Endothelial cell of umbilical vein (primary cell): ENCODE measurements around the gene ZNF407. TPM values are rescaled to one million over a fixed set of nuclear protein-coding genes. Genes with fewer than 3 reads are reported as not detected.

Experiments used
- BruUV-seq: library from RNA; stranded (reverse); fragments of 400-500 nt; replicated peaks from 2 replicates; lab custom pipeline; 2021; lab: Mats Ljungman, UMichigan
- CTCF ChIA-PET: fragments of 300-600, 350-600 bp; sonication (Branson Sonifier 250); formaldehyde crosslinking; loops from one replicate; lab custom pipeline; 2021; ENCODE audit warnings: antibody characterized with exemption, inconsistent platforms; lab: Charles Lee
- POLR2A ChIA-PET: fragments of 300-600, 350-600 bp; sonication (Branson Sonifier 250); formaldehyde crosslinking; loops from one replicate; lab custom pipeline; 2021; ENCODE audit warnings: antibody characterized with exemption, inconsistent platforms; lab: Charles Lee
- DNase-seq: peaks from one replicate; pipeline ENCODE4 v3.0.0-alpha.2; 2011; ENCODE audit warnings: low read depth, low spot score
- FAIRE-seq: peaks from 2 replicates; lab custom pipeline; 2011; peaks lifted over from hg19 to GRCh38; lab: Jason Lieb, UNC
- H2AFZ ChIP-seq: 2 replicates; pipeline ENCODE4 v1.6.0; 2012; ENCODE audit warnings: low read depth, low read length, control low read depth, inconsistent platforms
- H3K27ac ChIP-seq: 2 replicates; pipeline ENCODE4 v1.5.1; 2011; ENCODE audit warnings: low read depth, mild to moderate bottlenecking, control low read depth, low read length, moderate library complexity; ENCODE audit not compliant: insufficient read depth
- H3K27me3 ChIP-seq, 2 experiments: 2 replicates each; pipeline versions ENCODE4 v1.6.0 to v1.6.1; 2011; ENCODE audit warnings: low read length in 2 of 2, mixed read lengths in 1 of 2; ENCODE audit not compliant: control insufficient read depth in 2 of 2, insufficient read depth in 2 of 2
- H3K36me3 ChIP-seq, 2 experiments: 2 replicates in 1 of 2; 3 replicates in 1 of 2; pipeline ENCODE4 v1.5.1; 2011; ENCODE audit warnings: low read length in 2 of 2, mild to moderate bottlenecking in 1 of 2, moderate library complexity in 1 of 2; ENCODE audit not compliant: control insufficient read depth in 2 of 2, insufficient read depth in 2 of 2; ENCODE audit errors: extremely low read depth in 1 of 2
- H3K4me1 ChIP-seq: 3 replicates; pipeline ENCODE4 v1.5.1; 2011; ENCODE audit warnings: mild to moderate bottlenecking, low read length; ENCODE audit not compliant: control insufficient read depth, insufficient read depth; ENCODE audit errors: extremely low read depth
- H3K4me2 ChIP-seq: 2 replicates; pipeline ENCODE4 v1.6.1; 2011; ENCODE audit warnings: low read length, control low read depth, mixed read lengths; ENCODE audit not compliant: insufficient read depth
- H3K4me3 ChIP-seq, 3 experiments: fragments of 200-600 bp in 1 of 3; sonication (generic), shearing (Covaris generic) in 1 of 3; replicated peaks in 1 of 3; 2 replicates each; pipeline ENCODE4 v1.5.1; 2011 to 2016; ENCODE audit warnings: control low read depth in 3 of 3, low read length in 3 of 3, mild to moderate bottlenecking in 2 of 3, inconsistent platforms in 1 of 3, low read depth in 1 of 3, moderate library complexity in 1 of 3; ENCODE audit not compliant: insufficient read depth in 1 of 3
- H3K79me2 ChIP-seq: 2 replicates; pipeline ENCODE4 v1.6.0; 2012; ENCODE audit warnings: low read length, inconsistent platforms; ENCODE audit not compliant: control insufficient read depth, insufficient read depth
- H3K9ac ChIP-seq: replicated peaks from 2 replicates; pipeline ENCODE3; 2011; ENCODE audit warnings: low read length, control low read depth; ENCODE audit not compliant: insufficient read depth; ENCODE audit errors: extremely low read depth
- H3K9me1 ChIP-seq: replicated peaks from 3 replicates; pipeline ENCODE4 v1.6.0; 2011; ENCODE audit warnings: mild to moderate bottlenecking, low read length; ENCODE audit not compliant: control insufficient read depth, insufficient read depth; ENCODE audit errors: extremely low read depth
- H3K9me3 ChIP-seq: replicated peaks from 2 replicates; pipeline ENCODE4 v1.5.1; 2012; ENCODE audit warnings: low read length, inconsistent platforms; ENCODE audit not compliant: control insufficient read depth, insufficient read depth
- H4K20me1 ChIP-seq: replicated peaks from 2 replicates; pipeline ENCODE3; 2011; ENCODE audit warnings: mild to moderate bottlenecking, low read length; ENCODE audit not compliant: control insufficient read depth, insufficient read depth; ENCODE audit errors: extremely low read depth
- CTCF ChIP-seq, 2 donors: IDR thresholded peaks; 1 replicate in 1 of 2; 2 replicates in 1 of 2; pipeline ENCODE4 v1.5.1; 2011; ENCODE audit warnings: low read length in 2 of 2, mild to moderate bottlenecking in 2 of 2, moderate library complexity in 2 of 2, control low read depth in 1 of 2, inconsistent platforms in 1 of 2, low read depth in 1 of 2; ENCODE audit not compliant: insufficient read depth in 1 of 2; ENCODE audit errors: extremely low read depth in 1 of 2
- EZH2 ChIP-seq: IDR thresholded peaks from 2 replicates; pipeline ENCODE4 v1.6.1; 2012; ENCODE audit warnings: borderline replicate concordance, low read depth, mild to moderate bottlenecking, moderate library complexity, low read length, inconsistent platforms; ENCODE audit not compliant: severe bottlenecking
- FOS ChIP-seq: IDR thresholded peaks from 2 replicates; pipeline ENCODE4 v1.6.1; 2011; ENCODE audit warnings: mild to moderate bottlenecking, low read length, moderate library complexity, borderline replicate concordance; ENCODE audit not compliant: insufficient read depth
- GATA2 ChIP-seq: IDR thresholded peaks from 2 replicates; pipeline ENCODE4 v1.7.0; 2011; ENCODE audit warnings: low read depth, mild to moderate bottlenecking, moderate library complexity, mixed read lengths, low read length; ENCODE audit not compliant: insufficient read length, insufficient read depth
- JUN ChIP-seq: IDR thresholded peaks from 2 replicates; pipeline ENCODE4 v1.6.1; 2011; ENCODE audit warnings: borderline replicate concordance, low read depth; ENCODE audit not compliant: insufficient read length, insufficient read depth
- MAX ChIP-seq: IDR thresholded peaks from 2 replicates; pipeline ENCODE4 v1.6.1; 2011; ENCODE audit not compliant: insufficient read depth, insufficient read length
- MYC ChIP-seq: IDR thresholded peaks from one replicate; pipeline ENCODE4 v1.6.1; 2011; ENCODE audit warnings: mild to moderate bottlenecking, low read depth, low read length
- POLR2A ChIP-seq: IDR thresholded peaks from 2 replicates; pipeline ENCODE4 v1.6.1; 2012; ENCODE audit warnings: low read depth, mild to moderate bottlenecking, control low read depth, low read length
- POLR2AphosphoS5 ChIP-seq: IDR thresholded peaks from 2 replicates; pipeline ENCODE4 v1.6.1; 2012; ENCODE audit warnings: low read depth, mild to moderate bottlenecking, control low read depth, low read length, moderate library complexity; ENCODE audit not compliant: insufficient read depth
- dilution Hi-C: fragments of 300-500 bp; cut with MboI; formaldehyde crosslinking; loops from one replicate; pipeline ENCODE4 v1.15.0; 2019; ENCODE audit warnings: low sequenced_read_pairs; ENCODE audit not compliant: extremely low pct_ligation_motif_present
- intact Hi-C: fragments of 100-400 bp; cut with micrococcal nuclease; formaldehyde crosslinking; loops from one replicate; pipeline ENCODE4 v1.10.0; 2022
- polyA plus RNA-seq, 4 experiments: library from polyadenylated mRNA; depleted of rRNA in 3 of 4; stranded (reverse) in 3 of 4; unstranded in 1 of 4; fragments of >200 nt; gene quantifications; 2 replicates each; pipeline versions ENCODE4 v1.2.1 to v1.2.3, GENCODE V29; 2011 to 2012; ENCODE audit warnings: missing spikeins in 1 of 4
- total RNA-seq: library from RNA; stranded (reverse); gene quantifications from 2 replicates; pipeline ENCODE4 v1.2.3, GENCODE V29; 2021

ZNF407 gene
- total and polyA plus RNA-seq, 2 donors (not counting 3 experiments of a cell fraction or from before 2014, with no cell fraction given) = 3.8 to 20.1 TPM

GRCh38 chr18:74551452-74551851 is 46.2 kb upstream of the ZNF407 start:
- Histone ChIP-seq H3K36me3 (no peaks in the 10 kb centered on the region), H3K4me2 (no peak overlapping the region), H3K27ac (no peak overlapping the region), H3K4me1 (peaks cover 3% of the 10 kb centered on the region), H3K79me2 (no peaks in the 10 kb centered on the region), H3K9me3 (no peaks in the 10 kb centered on the region), H3K4me3 (no peak overlapping the region), H3K9ac (no peak overlapping the region), H4K20me1 (no peaks in the 10 kb centered on the region), H3K9me1 (no peaks in the 10 kb centered on the region), H3K27me3 (peaks cover 0 to 4% of the 10 kb centered on the region in 2 experiments), H2AFZ (no peak overlapping the region)
- no peak for FAIRE-seq
- CTCF ChIA-PET = interaction anchor here (0.7 to 1.6 kb wide), 38 partner anchors 8 to 1799 kb away, joined by 3 to 106 read pairs (median 5); partner anchors contain the start of genes CNDP1 and CNDP2
- no TSS peak for BruUV-seq
- dilution Hi-C loops = no loop called here
- DNase-seq = no peak
- no peak for TF ChIP-seq POLR2AphosphoS5
- TF ChIP-seq POLR2A = no peak
- TF ChIP-seq MAX = no peak
- no peak for TF ChIP-seq GATA2
- no peak for TF ChIP-seq FOS
- no peak for TF ChIP-seq EZH2
- no peak for TF ChIP-seq JUN
- no peak for TF ChIP-seq MYC
- TF ChIP-seq CTCF (IDR thresholded peaks at IDR 0.05; ENCODE audit: extremely low read depth in 1 of 2, insufficient read depth in 1 of 2, low read depth in 1 of 2, low read length in 2 of 2) = no peak
- intact Hi-C loops = no loop called here
- POLR2A ChIA-PET = no interaction called here
